H1 (cell line): ENCODE results near the gene OLR1. TPM values are rescaled to one million over a fixed set of nuclear protein-coding genes. Genes with fewer than 3 reads are reported as not detected.

Experiments used
- CTCF ChIA-PET: fragments of 300-600 bp; sonication (Branson Sonifier 250); formaldehyde crosslinking; loops from one replicate; lab custom pipeline; 2021; ENCODE audit not compliant: partially characterized antibody; lab: Charles Lee
- POLR2A ChIA-PET: fragments of 300-600 bp; sonication (Branson Sonifier 250); formaldehyde crosslinking; loops from one replicate; lab custom pipeline; 2021; ENCODE audit warnings: inconsistent platforms; ENCODE audit not compliant: partially characterized antibody; lab: Charles Lee
- DNase-seq, 2 experiments: peaks; one replicate each; pipeline versions ENCODE4 v3.0.0 to v3.0.0-alpha.2; 2010 to 2022; ENCODE audit warnings: low spot score in 2 of 2, low read depth in 1 of 2, mixed read lengths in 1 of 2
- FAIRE-seq: peaks from 2 replicates; lab custom pipeline; 2011; peaks lifted over from hg19 to GRCh38; lab: Jason Lieb, UNC
- H2AFZ ChIP-seq: 2 replicates; pipeline ENCODE4 v1.8.1; 2012; ENCODE audit warnings: low read length, inconsistent platforms
- H2AK5ac ChIP-seq: 2 replicates; pipeline ENCODE4 v1.6.1; 2013; ENCODE audit warnings: low read depth, low read length
- H2BK120ac ChIP-seq: replicated peaks from 2 replicates; pipeline ENCODE3; 2013; ENCODE audit warnings: low read depth, low read length, inconsistent platforms
- H2BK12ac ChIP-seq: 2 replicates; pipeline ENCODE4 v1.6.1; 2013; ENCODE audit warnings: low read depth, low read length
- H2BK15ac ChIP-seq: 2 replicates; pipeline ENCODE4 v1.6.1; 2013; ENCODE audit warnings: low read length
- H2BK20ac ChIP-seq: 2 replicates; pipeline ENCODE4 v1.6.1; 2013; ENCODE audit warnings: low read length
- H2BK5ac ChIP-seq: 2 replicates; pipeline ENCODE4 v1.6.1; 2013; ENCODE audit warnings: low read depth, low read length
- H3K14ac ChIP-seq: 2 replicates; pipeline ENCODE4 v1.6.1; 2013; ENCODE audit warnings: inconsistent platforms; ENCODE audit not compliant: insufficient read length
- H3K18ac ChIP-seq: 2 replicates; pipeline ENCODE4 v1.6.1; 2013; ENCODE audit warnings: low read length; ENCODE audit errors: extremely low read depth
- H3K23ac ChIP-seq: 2 replicates; pipeline ENCODE4 v1.6.1; 2013; ENCODE audit warnings: inconsistent platforms; ENCODE audit not compliant: insufficient read length
- H3K23me2 ChIP-seq: 2 replicates; pipeline ENCODE4 v1.6.1; 2013; ENCODE audit warnings: low read depth, low read length
- H3K27ac ChIP-seq: 2 replicates; pipeline ENCODE4 v1.6.1; 2011; ENCODE audit warnings: low read depth, low read length, inconsistent platforms
- H3K27me3 ChIP-seq, 4 experiments: replicated peaks in 1 of 4; 1 replicate in 1 of 4; 2 replicates in 3 of 4; pipeline versions ENCODE4 v1.6.1 to v1.8.1; 2011 to 2013; ENCODE audit warnings: low read length in 3 of 4, mild to moderate bottlenecking in 3 of 4, inconsistent platforms in 2 of 4, mixed read lengths in 2 of 4, moderate library complexity in 1 of 4; ENCODE audit not compliant: control insufficient read depth in 3 of 4, insufficient read depth in 3 of 4; ENCODE audit errors: extremely low read depth in 1 of 4
- H3K36me3 ChIP-seq, 4 experiments: 2 replicates each; pipeline versions ENCODE4 v1.6.1 to v1.8.1; 2011 to 2013; ENCODE audit warnings: mild to moderate bottlenecking in 4 of 4, low read length in 3 of 4, moderate library complexity in 2 of 4, control low read depth in 1 of 4, inconsistent platforms in 1 of 4; ENCODE audit not compliant: insufficient read depth in 4 of 4, control insufficient read depth in 2 of 4
- H3K4ac ChIP-seq: replicated peaks from 2 replicates; pipeline ENCODE3; 2013; ENCODE audit warnings: low read length, low read depth, mixed read lengths, inconsistent platforms; ENCODE audit not compliant: insufficient read length
- H3K4me1 ChIP-seq, 4 experiments: replicated peaks in 1 of 4; 1 replicate in 1 of 4; 2 replicates in 3 of 4; pipeline versions ENCODE4 v1.6.1 to v1.8.1; 2011 to 2013; ENCODE audit warnings: low read length in 3 of 4, inconsistent platforms in 2 of 4, mixed read lengths in 1 of 4; ENCODE audit not compliant: insufficient read depth in 4 of 4, control insufficient read depth in 3 of 4
- H3K4me2 ChIP-seq, 2 experiments: 2 replicates each; pipeline versions ENCODE4 v1.6.1 to v1.8.1; 2011 to 2013; ENCODE audit warnings: low read depth in 2 of 2, low read length in 2 of 2, control low read depth in 1 of 2, inconsistent platforms in 1 of 2, mild to moderate bottlenecking in 1 of 2; ENCODE audit not compliant: insufficient read depth in 1 of 2
- H3K4me3 ChIP-seq, 4 experiments: fragments of 200-600, 300-600 bp in 1 of 4; sonication (generic), shearing (Covaris generic), sonication (Bioruptor Twin) in 1 of 4; 2 replicates each; pipeline versions ENCODE4 v1.5.1 to v1.8.1; 2011 to 2016; ENCODE audit warnings: low read length in 4 of 4, low read depth in 3 of 4, control low read depth in 2 of 4, inconsistent platforms in 2 of 4, mild to moderate bottlenecking in 2 of 4, mixed read lengths in 1 of 4, moderate library complexity in 1 of 4; ENCODE audit not compliant: insufficient read depth in 2 of 4; ENCODE audit errors: extremely low read depth in 1 of 4
- H3K56ac ChIP-seq: replicated peaks from 2 replicates; pipeline ENCODE3; 2013; ENCODE audit warnings: low read depth, mild to moderate bottlenecking, mixed read lengths, low read length, inconsistent platforms; ENCODE audit not compliant: insufficient read length
- H3K79me1 ChIP-seq: 2 replicates; pipeline ENCODE4 v1.6.1; 2013; ENCODE audit warnings: low read depth, low read length, control low read depth
- H3K79me2 ChIP-seq, 2 experiments: 2 replicates each; pipeline versions ENCODE4 v1.6.1 to v1.8.1; 2012 to 2013; ENCODE audit warnings: low read length in 2 of 2, mild to moderate bottlenecking in 2 of 2, inconsistent platforms in 1 of 2; ENCODE audit not compliant: insufficient read depth in 2 of 2, control insufficient read depth in 1 of 2
- H3K9ac ChIP-seq, 4 experiments: replicated peaks in 1 of 4; 1 replicate in 1 of 4; 2 replicates in 3 of 4; pipeline versions ENCODE4 v1.6.1 to v1.8.1; 2011 to 2013; ENCODE audit warnings: low read depth in 3 of 4, low read length in 3 of 4, control low read depth in 2 of 4, mild to moderate bottlenecking in 2 of 4, moderate library complexity in 2 of 4, inconsistent platforms in 1 of 4; ENCODE audit errors: extremely low read depth in 1 of 4
- H3K9me3 ChIP-seq, 2 experiments: 2 replicates each; pipeline versions ENCODE4 v1.6.1 to v1.8.1; 2012 to 2013; ENCODE audit warnings: mild to moderate bottlenecking in 2 of 2, moderate library complexity in 2 of 2, control low read depth in 1 of 2, inconsistent platforms in 1 of 2, low read depth in 1 of 2, low read length in 1 of 2, mixed read lengths in 1 of 2; ENCODE audit not compliant: insufficient read depth in 2 of 2
- H4K20me1 ChIP-seq, 2 experiments: replicated peaks in 1 of 2; 2 replicates each; pipeline versions ENCODE3 to v1.8.1; 2011 to 2013; ENCODE audit warnings: inconsistent platforms in 2 of 2, low read length in 2 of 2, mild to moderate bottlenecking in 1 of 2; ENCODE audit not compliant: insufficient read depth in 2 of 2, control insufficient read depth in 1 of 2
- H4K5ac ChIP-seq: 2 replicates; pipeline ENCODE4 v1.6.1; 2013; ENCODE audit warnings: low read length, low read depth, mixed read lengths, inconsistent platforms; ENCODE audit not compliant: insufficient read length
- H4K8ac ChIP-seq: 2 replicates; pipeline ENCODE4 v1.8.0; 2013; ENCODE audit warnings: mild to moderate bottlenecking, moderate library complexity, low read length, inconsistent platforms; ENCODE audit not compliant: insufficient read depth; ENCODE audit errors: extremely low read depth
- H4K91ac ChIP-seq: replicated peaks from 2 replicates; pipeline ENCODE3; 2013; ENCODE audit warnings: low read length, mixed read lengths, inconsistent platforms; ENCODE audit not compliant: insufficient read length
- POU5F1 ChIP-seq: IDR thresholded peaks from 2 replicates; pipeline ENCODE4 v1.6.1; 2011; ENCODE audit warnings: low read depth, mild to moderate bottlenecking, low read length, moderate library complexity
- SRF ChIP-seq: IDR thresholded peaks from 2 replicates; pipeline ENCODE4 v1.6.1; 2011; ENCODE audit warnings: mild to moderate bottlenecking, low read depth, low read length, moderate library complexity
- WGBS, 2 experiments: shearing (Covaris generic) in 1 of 2; methylation state at CpG; one replicate each; pipeline versions ENCODE4 v1.1.6 to v1.1.7; 2013 to 2015; ENCODE audit warnings: low lambda C conversion rate in 2 of 2, mixed read lengths in 2 of 2, inconsistent platforms in 1 of 2, low coverage in 1 of 2, missing lambda C conversion rate in 1 of 2; ENCODE audit not compliant: insufficient replicate concordance in 2 of 2, insufficient coverage in 1 of 2, insufficient read length in 1 of 2; ENCODE audit errors: extremely low coverage in 1 of 2, missing lambda C conversion rate in 1 of 2; 5-methylcytosine and 5-hydroxymethylcytosine counted together
- polyA plus RNA-seq, 7 experiments: library from polyadenylated mRNA; depleted of rRNA in 3 of 7; stranded (reverse) in 5 of 7; unstranded in 2 of 7; fragments of >200 nt in 5 of 7; fragments of 200-250 nt in 2 of 7; gene quantifications; 1 replicate in 5 of 7; 2 replicates in 1 of 7; 4 replicates in 1 of 7; pipeline versions ENCODE4 v1.2.1 to v1.2.3, GENCODE V29; 2011 to 2013; ENCODE audit warnings: missing spikeins in 2 of 7, mixed read lengths in 2 of 7
- total RNA-seq: library from RNA; stranded (reverse); fragmentation: NEBNext Ultra II Directional; extraction: Animal tissue kit (Norgen Biotek cat#: 25700); gene quantifications from 2 replicates; pipeline ENCODE4 v1.2.1, GENCODE V29; 2021
- TF ChIP-seq, protein P1 (sequence below): IDR thresholded peaks from 2 replicates; pipeline ENCODE4 v1.6.1; 2011; ENCODE audit warnings: low read depth, mild to moderate bottlenecking, low read length; ENCODE audit not compliant: insufficient read depth

The OLR1 gene
- total and polyA plus RNA-seq, 2 of the 8 experiments (the other 6 are each of a cell fraction or from before 2014, with no cell fraction given): not detected

- no peak overlapping the region for H3K9ac ChIP-seq
- no peak overlapping the region for H2BK5ac ChIP-seq
- no peaks in the 10 kb centered on the region for H3K9me3 ChIP-seq
- H3K14ac ChIP-seq: no peak overlapping the region
- no peak overlapping the region for H3K23ac ChIP-seq
- no peak overlapping the region for H4K5ac ChIP-seq
- H2AFZ ChIP-seq: no peak overlapping the region
- H3K4me2 ChIP-seq: no peak overlapping the region
- CTCF ChIA-PET: interaction anchor here (1.2 kb wide), 1 partner anchor 30 kb away, joined by 3 read pairs; no protein-coding TSS in a partner anchor
- H4K8ac ChIP-seq: no peak overlapping the region
- FAIRE-seq (no peak), DNase-seq (no peak)
- no peaks in the 10 kb centered on the region for H3K36me3 ChIP-seq
- H3K27me3 ChIP-seq: no peaks in the 10 kb centered on the region
- no peak overlapping the region for H3K4me3 ChIP-seq
- no peak overlapping the region for H2BK120ac ChIP-seq
- no peaks in the 10 kb centered on the region for H3K23me2 ChIP-seq
- peaks cover 0 to 3% (median 0%) of the 10 kb centered on the region in 4 experiments; a peak in 1 of 7 replicates for H3K4me1 ChIP-seq
- H2AK5ac ChIP-seq: no peak overlapping the region
- H2BK20ac ChIP-seq: no peak overlapping the region; the same call in 1 of the 2 replicates
- POLR2A ChIA-PET: interaction anchor here (2.4 kb wide), 1 partner anchor 52 kb away, joined by 6 read pairs; no protein-coding TSS in a partner anchor
- H3K18ac ChIP-seq: no peak overlapping the region
- TF ChIP-seq POU5F1 (0 out of 2 replicates have a peak, but pooled peaks have one; percentile 23), SRF (no peak)
- TF ChIP-seq, protein P1, sequence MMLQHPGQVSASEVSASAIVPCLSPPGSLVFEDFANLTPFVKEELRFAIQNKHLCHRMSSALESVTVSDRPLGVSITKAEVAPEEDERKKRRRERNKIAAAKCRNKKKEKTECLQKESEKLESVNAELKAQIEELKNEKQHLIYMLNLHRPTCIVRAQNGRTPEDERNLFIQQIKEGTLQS: no peak
- no peaks in the 10 kb centered on the region for H4K20me1 ChIP-seq
- WGBS, 2 experiments: 91% methylated on average over 3 of the region's 3 CpGs; no CpG with 5 or more reads in 1 of the 2 experiments
- H3K4ac ChIP-seq: no peak overlapping the region
- H3K79me1 ChIP-seq: no peaks in the 10 kb centered on the region
- no peak overlapping the region for H3K56ac ChIP-seq
- H3K79me2 ChIP-seq: no peaks in the 10 kb centered on the region
- no peak overlapping the region for H4K91ac ChIP-seq
- no peak overlapping the region for H3K27ac ChIP-seq
- no peak overlapping the region for H2BK15ac ChIP-seq
- no peak overlapping the region for H2BK12ac ChIP-seq
These were observed 33.4 kb upstream of the OLR1 start for GRCh38 chr12:10205220-10205807.
